ENCODE measurements around the gene GOSR1. TPM values are rescaled to one million over a fixed set of nuclear protein-coding genes. Genes with fewer than 3 reads are reported as not detected.
"Not testable (repeated sequence)": the region's sequence is repeated elsewhere in the genome, so short reads cannot be mapped to it uniquely, and the experiment has no call there.

The GOSR1 gene
- total RNA-seq, 1 donor: 56.3 TPM

GRCh38 chr17:30570596-30571265 is 93.5 kb downstream of the GOSR1 start:
- H3K27me3 ChIP-seq (ENCODE audit: insufficient read depth, low read length): no peaks in the 10 kb centered on the region
- no peaks in the 10 kb centered on the region for H3K9me3 ChIP-seq (ENCODE audit: low read depth, low read length)
- H3K4me1 ChIP-seq (ENCODE audit: insufficient read depth, low read length): no peaks in the 10 kb centered on the region
- no peak overlapping the region for H3K4me3 ChIP-seq (ENCODE audit: low read length)

GRCh38 chr17:30571404-30571803 is 94.2 kb downstream of the GOSR1 start:
- not testable (repeated sequence) for H3K4me3 ChIP-seq (ENCODE audit: low read length); H3K27me3 ChIP-seq (ENCODE audit: insufficient read depth, low read length); H3K9me3 ChIP-seq (ENCODE audit: low read depth, low read length); H3K4me1 ChIP-seq (ENCODE audit: insufficient read depth, low read length)

GRCh38 chr17:30571921-30572320 is 94.7 kb downstream of the GOSR1 start:
- H3K27me3 ChIP-seq (ENCODE audit: insufficient read depth, low read length): no peaks in the 10 kb centered on the region
- H3K4me3 ChIP-seq (ENCODE audit: low read length): no peak overlapping the region
- H3K4me1 ChIP-seq (ENCODE audit: insufficient read depth, low read length): no peaks in the 10 kb centered on the region
- no peaks in the 10 kb centered on the region for H3K9me3 ChIP-seq (ENCODE audit: low read depth, low read length)

GRCh38 chr17:30572651-30573554 is 95.7 kb downstream of the GOSR1 start:
- not testable (repeated sequence) for H3K9me3 ChIP-seq (ENCODE audit: low read depth, low read length); H3K4me3 ChIP-seq (ENCODE audit: low read length); H3K27me3 ChIP-seq (ENCODE audit: insufficient read depth, low read length); H3K4me1 ChIP-seq (ENCODE audit: insufficient read depth, low read length)

- no peaks in the 10 kb centered on the region for H3K9me3 ChIP-seq (ENCODE audit: low read depth, low read length)
- H3K4me1 ChIP-seq (ENCODE audit: insufficient read depth, low read length): no peaks in the 10 kb centered on the region
- no peaks in the 10 kb centered on the region for H3K27me3 ChIP-seq (ENCODE audit: insufficient read depth, low read length)
- H3K4me3 ChIP-seq (ENCODE audit: low read length): no peak overlapping the region
These were observed 96.5 kb downstream of the GOSR1 start for GRCh38 chr17:30573603-30574175.

- not testable (repeated sequence) for H3K27me3 ChIP-seq (ENCODE audit: insufficient read depth, low read length); H3K4me1 ChIP-seq (ENCODE audit: insufficient read depth, low read length); H3K4me3 ChIP-seq (ENCODE audit: low read length); H3K9me3 ChIP-seq (ENCODE audit: low read depth, low read length)
These were observed 97.1 kb downstream of the GOSR1 start for GRCh38 chr17:30574309-30574708.

GRCh38 chr17:30574806-30575205 is 97.6 kb downstream of the GOSR1 start:
- H3K27me3 ChIP-seq (ENCODE audit: insufficient read depth, low read length); H3K9me3 ChIP-seq (ENCODE audit: low read depth, low read length); H3K4me1 ChIP-seq (ENCODE audit: insufficient read depth, low read length); H3K4me3 ChIP-seq (ENCODE audit: low read length): not testable (repeated sequence)

GRCh38 chr17:30575648-30576325 is 98.6 kb downstream of the GOSR1 start:
- not testable (repeated sequence) for H3K4me3 ChIP-seq (ENCODE audit: low read length); H3K9me3 ChIP-seq (ENCODE audit: low read depth, low read length); H3K27me3 ChIP-seq (ENCODE audit: insufficient read depth, low read length); H3K4me1 ChIP-seq (ENCODE audit: insufficient read depth, low read length)

- Histone ChIP-seq H3K9me3 (ENCODE audit: low read depth, low read length) (no peaks in the 10 kb centered on the region), H3K4me1 (ENCODE audit: insufficient read depth, low read length) (no peaks in the 10 kb centered on the region), H3K27me3 (ENCODE audit: insufficient read depth, low read length) (no peaks in the 10 kb centered on the region), H3K4me3 (ENCODE audit: low read length) (no peak overlapping the region)
These were observed 99.2 kb downstream of the GOSR1 start for GRCh38 chr17:30576326-30576861.

Other genes with a start within 250 kb of the GOSR1 start
- 1.4 TPM for gene SLC6A4, start 241.7 kb upstream of the GOSR1 start, total RNA-seq
- 29.0 TPM for gene BLMH, start 185.5 kb upstream of the GOSR1 start, total RNA-seq
- gene TMIGD1, start 143.4 kb upstream of the GOSR1 start, total RNA-seq: not detected
- 141 TPM for gene CPD, start 98.5 kb upstream of the GOSR1 start, total RNA-seq